CD4-positive, alpha-beta T cell treated with Interleukin-15 for 1 hour (primary cell): Measurements from ENCODE around the gene LPAR5.
A peak's percentile ranks its signal among the peaks of the same experiment; 100 is the strongest.

Source experiments
- DNase-seq: peaks from one replicate; pipeline ENCODE4 v3.0.0-alpha.2; 2020

LPAR5 gene

DNA sequence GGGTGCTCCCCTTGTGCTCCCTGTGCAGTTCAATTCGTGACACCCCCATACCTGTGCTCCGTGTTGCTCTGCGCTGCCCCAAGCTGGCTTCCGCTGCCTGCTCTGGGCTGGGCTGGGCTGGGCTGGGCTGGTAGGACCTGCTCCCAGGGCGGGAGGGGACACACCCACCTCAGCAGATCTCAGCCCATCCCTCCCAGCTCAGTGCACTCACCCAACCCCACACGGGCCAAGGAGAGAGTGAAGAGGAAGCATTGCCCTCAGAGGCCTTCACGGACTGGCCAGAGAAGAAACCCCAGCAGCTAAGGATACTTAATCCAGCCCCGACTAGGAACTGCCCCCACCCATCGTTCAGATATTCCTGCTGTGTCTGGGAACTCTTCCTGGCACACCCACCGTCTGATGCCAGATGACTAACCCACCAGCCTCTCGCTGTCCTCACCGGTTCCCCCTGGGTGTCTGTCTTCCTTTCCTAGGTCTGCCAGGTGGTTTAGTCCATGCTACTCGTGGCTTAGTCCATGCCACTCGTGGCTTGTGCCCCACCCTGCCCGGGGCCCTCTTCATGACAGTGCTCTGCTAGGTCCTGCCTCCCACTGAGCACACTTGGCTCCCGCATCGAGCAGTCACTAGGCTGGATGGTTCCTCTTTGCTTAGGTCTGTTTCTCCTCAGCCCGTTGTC lies at the start of gene LPAR5:
Gene LPAR5 (minus strand): TSS at position 104 of the 676 bp plus-strand sequence. CDS start 14,711 bp downstream, outside the sequence.
- peak; percentile 63 for DNase-seq

DNA sequence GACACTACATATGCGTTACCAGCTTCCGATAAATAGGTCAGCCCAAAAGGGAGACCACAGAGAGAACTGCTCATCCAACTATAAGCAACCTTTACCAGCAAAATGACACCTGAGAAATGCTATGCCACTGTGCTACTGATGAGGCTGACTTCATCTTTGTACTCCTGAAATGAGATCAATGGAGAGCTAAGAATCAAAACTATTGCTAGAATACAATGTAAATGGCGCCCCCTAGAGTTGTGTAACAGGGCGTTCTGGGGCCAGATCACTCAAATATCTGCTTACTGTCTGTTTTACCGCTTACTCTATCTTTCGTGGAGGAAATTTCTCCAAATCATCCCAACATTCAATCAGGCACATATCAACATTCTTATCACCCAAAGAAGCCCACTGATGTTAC lies 48.9 kb upstream of the LPAR5 start:
- DNase-seq = peak; percentile 48

DNA sequence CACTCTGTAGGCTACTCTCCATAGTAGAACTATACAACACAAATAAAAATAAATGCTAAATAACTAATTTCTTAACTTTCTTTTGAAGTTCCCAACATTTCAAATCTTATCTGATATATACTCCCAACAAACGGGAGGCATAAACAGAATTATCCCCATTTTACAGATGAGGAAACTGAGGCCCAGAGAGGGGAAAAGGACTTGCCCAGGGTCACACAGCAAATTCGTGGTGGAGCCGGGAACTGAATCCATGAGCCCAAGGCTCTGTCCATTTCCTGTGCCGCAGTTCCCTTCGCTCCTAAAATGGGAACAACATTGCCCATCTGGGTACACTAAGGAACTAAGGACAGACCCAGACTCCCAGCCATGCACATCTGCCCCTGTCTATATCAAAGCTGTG lies 41.2 kb upstream of the LPAR5 start:
- DNase-seq = no peak

DNA sequence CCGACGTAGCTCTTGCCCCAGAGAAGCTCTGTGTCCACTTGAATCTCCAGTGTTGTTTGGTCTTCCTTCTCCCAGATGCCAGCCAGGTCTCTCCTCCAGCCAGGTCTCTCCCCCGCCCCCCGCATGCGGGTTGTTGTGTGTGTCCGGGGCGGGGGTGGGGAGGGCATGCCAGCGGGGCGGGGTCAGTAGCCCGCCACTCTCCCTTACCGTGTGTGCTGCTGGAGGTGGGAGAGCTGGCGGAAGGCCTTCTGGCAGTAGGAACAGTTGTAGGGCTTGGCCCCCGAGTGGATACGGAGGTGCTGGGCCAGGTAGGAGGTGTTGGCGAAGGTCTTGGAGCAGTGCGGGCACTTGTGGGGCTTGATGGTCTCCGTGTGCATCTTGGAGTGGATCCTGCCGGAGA lies 36.4 kb upstream of the LPAR5 start:
- DNase-seq = no peak

DNA sequence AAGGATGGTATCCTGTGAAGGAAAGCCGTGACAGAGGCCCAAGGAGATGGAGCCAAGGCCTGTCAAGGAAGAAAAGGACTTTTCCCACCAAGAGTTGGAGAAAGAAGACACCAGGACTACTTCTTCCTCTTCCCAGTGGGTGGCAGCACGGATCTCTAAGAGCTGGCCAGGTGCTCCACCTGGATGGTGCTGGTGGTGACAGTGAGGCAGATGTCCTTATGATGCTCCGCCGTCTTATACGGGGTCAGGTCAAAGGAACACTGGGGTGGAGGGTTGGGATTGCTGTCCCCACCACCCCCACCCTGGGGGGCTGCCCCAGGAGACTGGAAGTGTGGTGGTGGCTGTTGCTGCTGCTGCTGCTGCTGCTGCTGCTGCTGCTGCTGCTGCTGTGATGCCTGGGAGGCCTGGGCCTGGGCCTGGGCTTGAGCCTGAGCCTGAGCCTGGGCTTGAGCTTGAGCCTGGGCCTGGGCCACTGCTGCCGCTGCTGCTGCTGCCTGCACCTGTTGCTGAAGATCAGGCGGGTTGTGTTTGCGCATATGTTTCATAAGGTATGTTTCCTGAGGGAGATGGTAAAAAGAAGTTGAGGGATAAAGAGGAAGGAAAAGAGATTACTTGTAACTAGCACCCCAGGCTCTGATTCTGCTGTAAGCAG lies 31.9 kb upstream of the LPAR5 start:
- DNase-seq = no peak

DNA sequence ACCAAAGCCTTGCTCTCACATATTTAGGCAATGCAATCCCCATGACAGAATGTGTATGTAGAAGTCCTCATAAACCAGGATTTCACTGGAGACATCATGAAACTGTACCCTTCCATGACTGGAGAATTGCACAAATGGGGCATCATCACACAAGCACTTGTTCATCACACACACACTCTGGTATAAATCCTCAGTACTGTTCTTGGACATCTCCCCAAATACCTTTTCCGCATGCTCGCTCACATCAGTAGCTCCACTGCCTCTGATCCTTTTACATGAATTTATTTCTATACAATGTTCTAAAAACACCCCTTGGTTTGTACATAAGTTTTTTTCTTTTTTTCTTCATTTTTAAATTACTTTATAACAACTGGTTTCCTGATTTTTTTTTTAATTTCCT lies 30.5 kb upstream of the LPAR5 start:
- DNase-seq = no peak

DNA sequence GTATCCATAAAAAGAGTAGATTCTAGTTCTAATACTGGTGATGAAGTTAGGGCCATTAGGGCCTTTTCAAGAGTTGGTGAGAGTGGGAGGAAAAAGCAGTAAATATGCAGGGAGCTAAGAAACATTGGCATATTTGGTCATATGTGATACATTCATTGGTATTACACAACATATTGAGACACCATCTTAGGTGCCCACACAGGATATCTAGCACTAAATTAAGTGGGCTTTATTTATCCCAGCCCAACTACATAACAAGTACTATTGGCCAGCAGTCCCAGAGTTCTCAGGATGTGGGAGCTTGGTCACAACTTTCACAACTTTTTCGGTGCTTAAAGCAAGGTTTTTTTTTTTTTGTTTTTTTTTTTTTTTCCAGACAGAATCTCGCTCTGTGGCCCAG lies 29.1 kb upstream of the LPAR5 start:
- no peak for DNase-seq

DNA sequence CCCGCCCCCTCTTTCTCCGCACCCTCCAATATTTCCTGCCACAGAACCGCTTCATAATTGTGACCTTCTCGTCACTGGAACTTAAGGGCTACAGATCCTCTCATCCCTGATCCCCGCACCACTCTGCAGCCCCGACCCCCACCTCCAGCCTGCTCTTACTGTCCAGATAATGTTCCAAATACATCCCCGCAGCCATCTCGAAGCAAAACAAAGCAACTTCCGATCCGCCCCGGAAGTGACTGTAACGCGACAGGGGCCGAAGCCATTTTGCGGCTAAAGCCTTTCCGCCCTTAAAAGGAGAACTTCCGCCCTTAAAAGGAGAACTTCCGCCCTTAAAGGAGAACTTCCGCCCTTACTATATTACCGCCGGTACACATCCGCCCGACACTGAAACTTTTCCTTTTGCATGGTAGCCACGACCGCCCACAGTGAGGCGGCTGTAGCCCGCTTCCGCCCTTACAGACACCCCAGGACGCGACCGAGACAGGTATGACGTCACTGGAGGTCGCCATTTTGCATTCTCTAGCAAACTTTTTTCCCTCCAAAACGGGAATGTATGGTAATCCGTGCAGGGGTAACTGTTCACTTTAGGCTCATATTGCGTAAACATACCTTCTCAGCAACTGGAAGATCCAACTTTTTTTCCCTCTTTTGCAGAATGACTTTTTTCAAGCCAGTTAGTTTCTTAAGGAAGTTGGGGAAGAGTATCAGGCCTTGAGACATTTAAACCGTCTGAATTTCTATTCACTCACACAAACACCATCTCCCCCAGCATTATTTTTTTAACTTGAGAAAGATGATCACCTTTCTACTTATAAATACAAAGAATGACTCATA lies 27.4 kb upstream of the LPAR5 start, which contains the start of gene ING4:
Gene ING4 (minus strand): TSS at position 214 of the 837 bp plus-strand sequence. CDS start 18 bp downstream, at position 196.
- DNase-seq = peak; percentile 99

DNA sequence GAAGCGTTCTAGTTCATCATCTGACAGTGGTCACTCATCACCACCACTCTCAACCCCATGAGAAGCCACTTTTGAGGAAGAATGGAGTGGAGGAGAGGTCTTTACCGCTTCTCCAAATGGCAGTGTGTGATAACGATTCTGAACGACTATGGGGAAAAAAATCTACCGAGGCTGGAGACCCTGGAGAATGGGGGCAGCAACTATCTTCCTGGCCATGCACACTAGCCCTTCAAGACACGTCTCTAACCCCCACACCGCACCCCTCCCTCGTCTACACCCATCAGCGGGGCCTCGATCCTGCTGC lies 26.8 kb upstream of the LPAR5 start:
- DNase-seq = no peak

DNA sequence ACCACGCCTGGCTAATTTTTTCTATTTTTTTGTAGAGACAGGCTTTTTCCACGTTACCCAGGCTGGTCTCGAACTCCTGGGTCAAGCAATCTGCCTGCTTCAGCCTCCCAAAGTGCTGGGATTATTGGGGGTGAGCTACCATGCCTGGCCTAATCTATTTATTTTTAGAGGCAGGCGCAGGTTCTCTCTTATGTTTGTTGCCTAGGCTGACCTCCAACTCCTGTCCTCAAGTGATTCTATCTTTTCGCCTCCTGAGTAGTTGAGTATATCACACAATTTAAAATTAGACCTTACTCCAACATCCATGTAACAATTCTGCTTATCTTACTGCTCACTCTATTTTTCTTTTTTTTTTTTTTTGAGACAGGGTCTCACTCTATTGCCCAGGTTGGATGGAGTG lies 18.2 kb upstream of the LPAR5 start:
- no peak for DNase-seq

DNA sequence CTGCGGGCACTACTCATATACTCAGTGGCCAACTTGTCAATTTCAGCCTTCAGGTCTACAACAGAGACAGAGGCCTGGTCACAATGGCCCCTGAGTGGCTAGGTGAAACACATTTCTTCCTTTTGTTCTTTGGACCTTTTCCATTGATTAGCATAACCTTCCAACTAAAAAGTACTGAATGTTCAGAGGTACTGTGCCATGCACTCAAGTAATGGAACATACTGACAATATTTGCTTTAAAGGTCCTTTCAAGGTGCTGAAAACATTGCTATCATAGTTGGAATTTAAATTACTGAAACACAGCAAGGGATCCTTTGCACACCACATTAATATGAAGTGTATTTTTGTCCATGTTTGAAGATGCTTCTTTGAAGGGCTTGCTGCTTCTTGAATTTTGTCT lies 17.6 kb upstream of the LPAR5 start:
- no peak for DNase-seq

DNA sequence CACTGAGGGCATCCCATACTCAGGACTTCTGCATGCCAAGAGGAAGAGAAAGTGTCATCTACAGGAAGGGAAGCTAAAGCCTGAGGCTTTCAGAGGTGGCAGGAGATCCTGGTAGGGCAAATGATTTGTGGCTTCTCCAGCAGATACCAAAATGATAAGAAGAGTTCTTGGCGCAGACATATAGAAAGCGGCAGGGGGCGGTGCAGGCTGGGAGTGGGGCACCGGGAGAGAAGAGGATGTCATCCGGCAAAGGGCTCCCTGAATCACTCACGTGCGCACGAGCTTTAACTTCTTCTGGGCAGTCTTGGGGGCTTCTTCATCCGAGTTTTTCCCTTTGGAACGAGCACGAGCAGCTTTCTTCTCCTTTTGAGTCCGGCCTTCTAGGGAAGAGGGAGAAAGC lies 16.6 kb upstream of the LPAR5 start:
- DNase-seq = no peak

DNA sequence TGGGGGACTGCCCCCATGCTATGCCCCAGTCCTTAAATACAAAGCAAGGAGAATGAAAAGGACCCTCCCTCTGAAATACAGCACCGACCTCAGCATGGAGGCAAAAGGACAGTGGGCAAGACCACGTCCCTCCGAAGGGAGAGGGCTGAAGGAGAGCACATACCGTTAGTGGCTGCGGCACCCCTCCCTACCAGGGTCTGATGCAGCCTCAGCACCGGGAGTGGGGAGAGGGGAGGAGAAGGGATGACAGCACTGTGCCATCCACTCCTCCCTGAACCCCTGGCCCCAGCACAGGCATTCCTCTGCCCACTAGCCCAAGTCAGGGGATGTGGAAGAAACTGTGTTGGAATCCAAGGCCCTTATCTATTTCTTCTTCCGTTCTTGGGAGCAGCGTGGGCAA lies 15.1 kb upstream of the LPAR5 start:
- DNase-seq = no peak

DNA sequence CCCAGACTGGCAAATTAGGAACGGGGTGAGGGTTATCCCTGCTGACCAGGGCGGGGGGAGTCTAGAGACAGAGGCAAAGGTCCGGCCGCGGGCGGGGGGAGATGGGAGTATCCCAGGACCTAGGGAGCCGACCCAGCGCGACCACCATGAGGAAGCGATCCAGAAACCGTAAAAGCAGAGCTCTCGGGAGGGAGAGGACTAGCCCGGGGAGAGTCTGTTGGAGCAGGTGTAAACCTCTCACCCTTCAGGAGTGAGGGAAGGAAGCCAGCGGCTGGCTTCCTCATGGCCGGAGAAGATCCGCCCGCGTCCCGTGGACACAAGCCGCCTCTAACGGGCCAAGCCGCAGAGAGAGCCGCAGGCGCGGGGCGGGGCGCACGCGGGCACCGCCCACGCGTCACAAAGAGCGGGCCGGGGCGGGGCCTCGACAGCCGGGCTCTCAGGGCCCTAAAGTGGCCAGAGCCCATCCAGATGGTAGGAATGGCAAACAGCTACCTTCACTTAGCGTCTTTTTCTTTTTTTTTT lies 11.4 kb upstream of the LPAR5 start, which contains the start of gene ACRBP:
Gene ACRBP (minus strand): TSS at position 350 of the 522 bp plus-strand sequence. CDS start 66 bp downstream, at position 284.
- peak; percentile 68 for DNase-seq

DNA sequence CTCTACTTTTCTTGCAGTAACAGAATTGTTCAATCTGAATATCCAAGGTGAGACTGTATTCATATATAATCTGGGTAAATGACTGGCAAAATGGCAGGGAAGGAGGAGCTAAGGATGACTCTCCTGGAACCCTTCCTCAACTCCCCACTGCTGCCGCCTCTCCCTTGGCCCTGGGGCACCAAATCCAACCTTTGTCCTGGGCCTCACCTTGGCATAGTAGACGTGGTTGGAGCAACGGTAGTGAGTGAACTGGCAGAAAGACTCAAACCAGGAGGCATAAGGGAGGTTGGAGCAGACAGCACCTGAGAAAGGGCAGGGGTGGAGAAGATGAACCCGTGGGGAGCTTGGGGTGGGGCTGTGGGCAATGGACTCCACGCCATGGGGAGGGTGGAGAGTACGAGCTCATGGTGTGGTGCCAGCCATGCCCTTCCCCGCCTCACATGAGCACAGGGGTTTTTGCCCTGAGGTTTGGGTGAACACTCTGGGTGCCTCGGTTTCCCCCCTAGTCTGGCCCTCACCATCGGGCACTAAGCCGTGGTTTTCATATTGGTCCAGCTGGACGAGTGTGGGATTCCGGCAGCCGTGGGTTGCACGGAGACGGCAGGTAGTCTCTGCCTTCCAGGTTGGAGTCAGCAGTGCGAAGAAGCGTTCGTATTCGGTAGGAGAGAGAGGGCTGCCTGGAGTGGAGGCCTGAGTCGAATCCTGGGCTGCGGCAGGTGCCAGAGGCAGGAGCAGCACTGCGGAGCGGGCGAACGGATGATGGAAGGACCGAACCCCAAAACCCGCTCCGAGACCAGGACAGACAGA lies 10.7 kb upstream of the LPAR5 start:
- DNase-seq = no peak

DNA sequence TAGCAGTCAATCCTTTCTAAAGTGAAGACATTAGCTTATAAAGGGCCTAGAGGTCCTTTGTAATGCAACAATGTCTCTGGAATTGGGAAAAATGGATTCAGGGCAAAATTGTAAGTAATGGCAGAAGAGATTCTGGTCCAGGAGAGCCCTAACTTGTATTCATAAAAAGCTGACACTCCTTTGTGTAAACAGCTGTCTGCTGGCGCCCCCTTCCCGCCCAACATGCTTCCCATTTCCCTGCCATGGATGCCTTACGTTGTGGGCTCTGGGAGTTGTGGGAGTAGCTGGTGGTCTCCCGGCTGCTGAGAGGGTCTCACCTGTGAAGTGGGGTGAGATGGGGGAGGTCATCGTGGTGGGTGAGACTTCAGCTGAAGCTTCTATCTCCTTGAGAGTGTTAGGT lies 9.1 kb upstream of the LPAR5 start:
- no peak for DNase-seq

DNA sequence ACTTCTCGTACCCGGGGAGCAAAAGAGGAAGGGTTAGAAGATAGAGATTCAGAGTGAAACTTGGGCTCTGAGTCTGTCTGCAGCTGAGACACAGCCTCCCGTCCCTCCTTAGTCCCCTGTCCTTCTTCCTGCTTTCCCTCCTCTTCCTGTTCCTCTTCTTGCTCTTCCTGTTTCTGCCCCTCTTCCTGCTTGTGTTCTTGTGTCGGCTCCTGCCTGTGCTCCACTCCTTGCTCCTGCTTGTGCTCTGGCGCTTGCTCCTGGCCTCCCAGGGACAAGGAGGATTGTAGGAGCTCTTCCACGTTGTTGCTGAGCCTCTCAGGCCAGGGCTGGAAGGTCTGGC lies 8.5 kb upstream of the LPAR5 start:
- peak; percentile 45 for DNase-seq

DNA sequence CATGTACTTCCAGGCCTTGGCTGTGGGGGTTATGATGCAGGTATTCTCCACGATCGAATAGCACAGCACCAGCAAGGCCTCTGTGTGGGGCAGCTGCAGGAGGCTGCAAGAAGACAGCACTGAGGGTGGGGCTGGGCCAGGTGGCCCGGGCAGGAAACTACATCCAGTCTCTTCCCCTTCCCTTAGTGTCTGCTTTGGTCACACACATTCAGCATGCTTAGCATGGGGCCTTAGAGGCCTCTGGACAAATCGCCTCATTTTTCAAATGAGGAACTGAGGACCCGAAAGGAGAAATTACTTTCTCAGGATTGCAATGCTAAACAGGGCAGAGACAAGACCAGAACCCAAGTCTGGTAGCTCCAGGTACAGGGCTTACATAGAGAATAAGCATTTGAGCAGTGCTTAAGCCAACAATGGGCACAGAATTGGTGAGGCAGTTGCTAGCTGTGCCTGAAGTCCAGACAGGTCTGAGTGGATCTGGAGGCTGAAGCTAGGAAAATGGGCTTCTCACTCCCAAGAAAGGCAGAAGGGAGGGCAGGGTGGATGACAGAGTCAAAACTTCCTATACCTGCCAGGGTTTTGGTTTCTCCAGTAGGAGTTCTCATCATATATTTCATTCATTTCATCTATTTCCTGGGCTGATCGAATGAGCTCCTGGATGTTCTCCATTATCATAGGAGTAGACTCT lies 8.0 kb upstream of the LPAR5 start:
- DNase-seq = peak; percentile 26

DNA sequence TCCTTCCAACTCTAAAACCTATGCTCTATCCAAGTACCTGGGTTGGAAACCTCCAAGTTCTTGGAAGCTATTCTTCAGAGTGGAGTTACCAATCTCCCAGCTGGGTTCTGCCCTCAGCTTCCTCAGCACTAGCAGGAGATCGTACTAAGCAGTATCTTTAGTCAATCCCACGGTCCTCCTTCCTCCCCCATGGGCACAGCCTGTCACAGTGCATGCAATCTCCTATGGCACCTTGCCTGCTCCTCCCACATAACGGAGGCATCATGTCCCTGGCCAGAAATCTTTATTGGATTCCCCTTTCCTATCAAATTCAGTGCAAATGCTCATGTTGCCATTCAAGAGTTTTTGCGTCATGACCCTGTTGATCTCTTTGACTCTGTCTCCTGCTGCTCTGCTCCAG lies 5.4 kb upstream of the LPAR5 start:
- no peak for DNase-seq

DNA sequence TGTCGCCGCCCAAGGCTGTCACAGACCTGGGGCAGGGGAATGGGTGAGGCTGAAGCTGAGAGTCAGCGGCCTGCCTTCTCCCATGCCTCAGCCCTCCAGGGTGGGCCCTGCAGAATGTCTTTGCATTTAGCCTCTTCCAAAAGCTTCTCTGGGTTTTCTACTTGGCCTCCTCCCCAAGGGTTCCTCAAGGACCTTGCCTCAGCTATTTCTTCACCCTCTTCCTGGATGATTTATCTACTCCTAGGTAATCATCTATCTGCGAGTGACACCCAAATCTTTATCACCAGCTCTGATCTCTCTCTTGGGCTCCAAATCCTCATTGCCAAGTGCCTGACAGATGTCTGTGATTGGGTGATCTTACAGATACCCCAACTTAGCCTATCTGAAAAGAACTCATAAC lies 4.7 kb upstream of the LPAR5 start:
- DNase-seq = no peak

DNA sequence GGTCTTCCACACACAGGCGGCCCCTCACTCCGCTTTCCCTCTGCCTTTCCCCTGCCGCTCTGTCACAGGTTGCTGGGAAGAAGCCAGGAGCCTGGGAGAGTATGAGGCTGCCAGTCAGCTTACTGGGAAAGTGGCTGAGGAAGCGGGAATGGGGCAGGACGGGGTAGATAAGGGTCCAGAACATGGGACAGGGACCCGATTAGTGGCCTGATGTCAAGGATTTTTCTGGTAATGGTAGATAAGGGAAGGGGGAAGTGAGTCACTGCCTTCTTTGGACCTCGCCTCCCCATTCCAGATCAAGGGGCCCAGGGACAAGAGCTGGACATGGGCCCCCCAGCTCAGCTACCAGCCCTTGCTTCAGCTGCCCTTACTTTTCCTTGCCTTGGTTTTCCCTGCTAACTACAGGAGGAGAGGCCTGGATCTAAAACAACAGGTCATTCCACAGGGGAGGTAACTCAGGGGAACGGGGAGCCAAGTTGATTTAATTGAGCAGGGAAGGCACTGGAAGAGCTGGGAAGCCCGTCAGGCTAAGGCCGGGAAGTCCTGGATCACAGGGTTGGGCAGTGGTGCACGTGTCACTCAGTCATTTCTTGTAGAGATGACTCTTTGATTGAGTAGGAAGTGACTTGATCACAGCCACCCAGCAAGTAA lies 3.5 kb upstream of the LPAR5 start:
- DNase-seq = no peak

DNA sequence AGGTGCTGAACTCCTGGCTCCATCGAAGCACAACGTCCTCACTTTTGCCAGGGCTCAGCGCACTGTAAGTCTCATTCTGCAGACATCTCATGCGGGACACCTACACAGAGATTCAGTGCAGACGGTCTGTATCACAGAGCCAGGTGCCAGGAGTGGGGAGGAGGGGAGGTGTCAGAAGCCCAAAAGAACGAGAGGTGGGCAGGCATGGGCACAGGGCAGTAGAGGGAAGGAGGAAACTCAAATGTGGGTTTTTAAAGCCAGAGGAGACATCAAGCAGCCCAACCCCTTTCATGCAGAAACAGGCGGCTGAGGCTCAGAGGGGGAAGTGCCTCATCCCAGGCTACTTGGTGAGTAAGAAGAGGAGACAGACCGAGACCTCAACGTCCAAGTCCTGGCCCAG lies 2.5 kb upstream of the LPAR5 start:
- DNase-seq = peak; percentile 43
